Lower leg skin (tissue), 3 donors: ENCODE measurements around the gene FOXQ1.

Experiments
- CTCF ChIP-seq, 3 donors: fragments of 450-650 bp; IDR thresholded peaks; one replicate each; pipeline ENCODE4 v1.5.1; 2016; ENCODE audit warnings: antibody characterized with exemption in 3 of 3, mild to moderate bottlenecking in 3 of 3, moderate library complexity in 2 of 3
- POLR2A ChIP-seq, 2 donors: fragments of 450-650 bp; IDR thresholded peaks; one replicate each; pipeline ENCODE4 v1.6.1; 2016 to 2017; ENCODE audit warnings: antibody characterized with exemption in 2 of 2, mild to moderate bottlenecking in 1 of 2, moderate library complexity in 1 of 2

GRCh38 chr6:1335367-1336037, 23.6 kb downstream of the FOXQ1 start:
- TF ChIP-seq CTCF (IDR thresholded peaks at IDR 0.05) (no peak), POLR2A (IDR thresholded peaks at IDR 0.05) (no peak)
